ENCODE data around the gene TIMM22.

- TF ChIP-seq CTCF (IDR thresholded peaks at IDR 0.05) (no peak), POLR2AphosphoS5 (IDR thresholded peaks at IDR 0.05) (no peak)
Observed at GRCh38 chr17:1043601-1044251, 46.8 kb downstream of the TIMM22 start.

All from upper lobe of left lung (tissue), 4 donors.